Transverse colon (tissue), 4 donors: Measurements from ENCODE around the gene FREM2. TPM values are rescaled to one million over a fixed set of nuclear protein-coding genes. Genes with fewer than 3 reads are reported as not detected.

Experiments used
- DNase-seq: peaks from one replicate; pipeline ENCODE4 v3.0.0-alpha.2; 2019
- H3K27ac ChIP-seq, 4 donors: fragments of 200-600 bp; sonication (generic); 2 replicates each; pipeline ENCODE4 v1.5.1; 2016 to 2018; ENCODE audit warnings: inconsistent platforms in 4 of 4
- H3K27me3 ChIP-seq: fragments of 200-600 bp; sonication (generic); 2 replicates; pipeline ENCODE4 v1.5.1; 2017; ENCODE audit warnings: inconsistent platforms
- H3K36me3 ChIP-seq, 4 donors: fragments of 200-600 bp; sonication (generic); 2 replicates each; pipeline ENCODE4 v1.5.1; 2017 to 2019; ENCODE audit warnings: inconsistent platforms in 4 of 4
- H3K4me1 ChIP-seq, 4 donors: fragments of 200-600 bp; sonication (generic); 2 replicates each; pipeline ENCODE4 v1.5.1; 2017 to 2020; ENCODE audit warnings: inconsistent platforms in 4 of 4
- H3K4me3 ChIP-seq, 4 donors: fragments of 200-600 bp; sonication (generic); 1 replicate in 1 of 4; 2 replicates in 3 of 4; pipeline versions ENCODE4 v1.5.1 to v1.6.1; 2017 to 2019; ENCODE audit warnings: inconsistent platforms in 4 of 4
- H3K9me3 ChIP-seq, 2 donors: fragments of 200-600 bp; sonication (generic); 2 replicates each; pipeline ENCODE4 v1.5.1; 2017 to 2019; ENCODE audit warnings: inconsistent platforms in 2 of 2
- EP300 ChIP-seq: sonication (generic); formaldehyde crosslinking; IDR thresholded peaks from one replicate; pipeline ENCODE4 v1.6.1; 2017; ENCODE audit warnings: antibody characterized with exemption, low read depth
- POLR2A ChIP-seq: fragments of 450-650 bp; IDR thresholded peaks from one replicate; pipeline ENCODE4 v1.6.1; 2016; ENCODE audit warnings: antibody characterized with exemption, mild to moderate bottlenecking, moderate library complexity
- POLR2AphosphoS5 ChIP-seq, 3 donors: sonication (generic); formaldehyde crosslinking; IDR thresholded peaks; one replicate each; pipeline ENCODE4 v1.6.1; 2016; ENCODE audit warnings: antibody characterized with exemption in 3 of 3
- WGBS, 2 donors: methylation state at CpG; one replicate each; pipeline ENCODE4 v1.1.5; 2018; ENCODE audit warnings: low coverage in 1 of 2; 5-methylcytosine and 5-hydroxymethylcytosine counted together
- in situ Hi-C, 4 donors: fragments of 200-750 bp; cut with MboI; loops; one replicate each; pipeline versions ENCODE4 v1.15.0 to v1.15.1; 2017; ENCODE audit warnings: low sequenced_read_pairs in 3 of 4, low pct_ligation_motif_present in 1 of 4, low pct_unique_long_range_greater_than_20kb in 1 of 4
- intact Hi-C: fragments of 100-400 bp; cut with DNase I; formaldehyde crosslinking; loops from one replicate; pipeline ENCODE4 v1.15.1; 2023; ENCODE audit warnings: low total_unique reads
- total RNA-seq, 4 donors: library from RNA; depleted of rRNA; stranded (reverse); fragments of >200 nt; gene quantifications; one replicate each; pipeline ENCODE4 v1.1.0, GENCODE V29; 2016
- TF ChIP-seq, protein P1 (sequence below), 5 experiments: fragments of 200-600 bp in 3 of 5; fragments of 450-650 bp in 2 of 5; sonication (generic) in 3 of 5; IDR thresholded peaks; 1 replicate in 2 of 5; 2 replicates in 3 of 5; pipeline ENCODE4 v1.5.1; 2016 to 2017; ENCODE audit warnings: antibody characterized with exemption in 5 of 5, inconsistent platforms in 3 of 5, mild to moderate bottlenecking in 2 of 5, moderate library complexity in 1 of 5

The FREM2 gene
- total RNA-seq, 4 donors from 2014 or later = 0.40 to 2.2 (median 1.2) TPM

DNA sequence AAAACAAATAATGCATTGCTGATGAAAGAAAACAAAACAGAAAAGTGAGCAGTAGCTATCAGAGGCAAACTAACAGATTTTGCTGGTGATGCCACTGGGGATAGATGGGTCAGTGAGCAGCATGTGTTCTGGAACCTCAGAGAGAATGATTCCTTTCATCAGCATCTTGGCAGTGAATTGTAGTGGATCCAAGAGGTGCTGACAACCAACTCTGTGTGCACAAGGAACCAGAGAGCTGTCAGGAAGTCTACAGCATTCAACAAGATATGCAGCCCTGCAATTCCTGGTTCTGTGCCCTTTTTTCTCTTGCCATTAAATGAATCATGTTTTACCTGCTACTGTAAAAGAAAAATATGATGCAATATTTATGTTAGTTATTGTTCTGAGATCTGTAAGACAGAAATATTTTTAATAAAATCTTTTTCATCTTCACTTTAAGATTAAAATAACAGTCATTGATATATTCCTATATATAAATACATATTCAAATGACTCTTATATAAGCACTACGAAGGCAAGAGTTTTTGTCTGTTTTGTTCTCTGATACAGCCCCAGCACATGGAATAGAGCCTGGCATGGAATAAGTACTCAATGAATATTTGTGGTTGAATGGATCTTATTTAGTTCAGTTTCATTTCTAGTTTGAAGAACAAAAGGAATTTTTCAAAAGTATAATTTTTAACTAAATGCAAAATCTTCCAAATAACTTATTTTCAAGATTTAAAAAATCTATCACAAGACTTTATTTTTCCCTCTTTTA lies 80.8 kb downstream of the FREM2 start:
- WGBS, 2 donors = 47 to 82% methylated on average over 1 of the region's 1 CpG
- Histone ChIP-seq H3K4me3 (no peak overlapping the region), H3K36me3 (no peaks in the 10 kb centered on the region), H3K9me3 (no peaks in the 10 kb centered on the region), H3K27me3 (no peaks in the 10 kb centered on the region), H3K4me1 (no peaks in the 10 kb centered on the region), H3K27ac (no peak overlapping the region)
- intact Hi-C loops = loop anchor here (5.0 kb wide), 1 partner anchor 80 kb away; the partner anchor contains the start of gene FREM2
- in situ Hi-C loops = no loop called here
- TF ChIP-seq, protein P1, sequence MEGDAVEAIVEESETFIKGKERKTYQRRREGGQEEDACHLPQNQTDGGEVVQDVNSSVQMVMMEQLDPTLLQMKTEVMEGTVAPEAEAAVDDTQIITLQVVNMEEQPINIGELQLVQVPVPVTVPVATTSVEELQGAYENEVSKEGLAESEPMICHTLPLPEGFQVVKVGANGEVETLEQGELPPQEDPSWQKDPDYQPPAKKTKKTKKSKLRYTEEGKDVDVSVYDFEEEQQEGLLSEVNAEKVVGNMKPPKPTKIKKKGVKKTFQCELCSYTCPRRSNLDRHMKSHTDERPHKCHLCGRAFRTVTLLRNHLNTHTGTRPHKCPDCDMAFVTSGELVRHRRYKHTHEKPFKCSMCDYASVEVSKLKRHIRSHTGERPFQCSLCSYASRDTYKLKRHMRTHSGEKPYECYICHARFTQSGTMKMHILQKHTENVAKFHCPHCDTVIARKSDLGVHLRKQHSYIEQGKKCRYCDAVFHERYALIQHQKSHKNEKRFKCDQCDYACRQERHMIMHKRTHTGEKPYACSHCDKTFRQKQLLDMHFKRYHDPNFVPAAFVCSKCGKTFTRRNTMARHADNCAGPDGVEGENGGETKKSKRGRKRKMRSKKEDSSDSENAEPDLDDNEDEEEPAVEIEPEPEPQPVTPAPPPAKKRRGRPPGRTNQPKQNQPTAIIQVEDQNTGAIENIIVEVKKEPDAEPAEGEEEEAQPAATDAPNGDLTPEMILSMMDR (IDR thresholded peaks at IDR 0.05) = no peak
- TF ChIP-seq POLR2AphosphoS5 (IDR thresholded peaks at IDR 0.05) (no peak), EP300 (no peak)
- no peak for DNase-seq

DNA sequence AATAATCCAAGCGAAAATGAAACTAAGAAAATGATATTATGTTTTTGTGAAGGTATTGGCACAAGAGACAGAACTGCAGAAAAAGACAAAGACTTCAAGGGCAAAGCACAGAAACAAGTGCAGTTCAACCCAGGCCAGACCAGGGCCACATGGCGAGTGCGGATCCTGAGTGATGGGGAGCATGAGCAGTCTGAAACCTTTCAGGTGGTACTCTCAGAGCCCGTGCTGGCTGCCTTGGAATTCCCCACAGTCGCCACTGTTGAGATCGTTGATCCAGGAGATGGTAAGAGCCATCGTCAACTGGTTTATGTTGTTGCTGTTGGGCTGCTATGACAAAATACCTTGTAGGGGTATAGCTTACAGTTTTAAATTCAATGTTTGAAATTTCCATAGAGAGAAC lies 82.6 kb downstream of the FREM2 start:
- intact Hi-C loops (loop anchor here (5.0 kb wide), 1 partner anchor 82 kb away; the partner anchor contains the start of gene FREM2), in situ Hi-C loops (no loop called here)
- Histone ChIP-seq H3K27ac (no peak overlapping the region), H3K9me3 (no peaks in the 10 kb centered on the region), H3K27me3 (no peaks in the 10 kb centered on the region), H3K36me3 (no peaks in the 10 kb centered on the region), H3K4me3 (no peak overlapping the region), H3K4me1 (no peaks in the 10 kb centered on the region)
- 87 to 90% methylated on average over 4 to 7 of the region's 7 CpGs for WGBS, 2 donors
- TF ChIP-seq, protein P1 (IDR thresholded peaks at IDR 0.05) = no peak
- no peak for TF ChIP-seq EP300
- no peak for TF ChIP-seq POLR2AphosphoS5 (IDR thresholded peaks at IDR 0.05)
- no peak for DNase-seq

DNA sequence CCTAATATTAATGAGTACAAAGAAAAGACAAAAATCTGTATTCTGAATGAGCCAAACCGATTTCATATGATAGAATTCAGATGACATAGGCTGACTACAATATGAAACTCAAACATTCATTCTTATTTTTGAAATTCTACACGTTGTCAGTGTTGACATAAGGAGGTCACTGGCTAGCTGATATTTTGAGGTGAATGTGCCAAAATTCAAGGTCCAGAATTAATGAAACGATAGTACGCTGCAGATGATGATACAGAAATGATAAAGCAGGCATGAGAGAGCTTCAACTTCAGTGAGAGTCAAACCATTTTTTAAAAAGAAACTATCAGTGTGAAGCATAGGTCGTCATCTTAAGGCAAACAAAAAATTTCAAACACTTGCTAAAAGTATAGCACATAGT lies 88.2 kb downstream of the FREM2 start:
- no peak for DNase-seq
- Histone ChIP-seq H3K4me1 (no peaks in the 10 kb centered on the region), H3K27me3 (no peaks in the 10 kb centered on the region), H3K9me3 (no peaks in the 10 kb centered on the region), H3K36me3 (no peaks in the 10 kb centered on the region), H3K4me3 (no peak overlapping the region), H3K27ac (no peak overlapping the region)
- TF ChIP-seq, protein P1 (IDR thresholded peaks at IDR 0.05) = no peak
- no peak for TF ChIP-seq POLR2AphosphoS5 (IDR thresholded peaks at IDR 0.05)
- TF ChIP-seq EP300 = no peak
- TF ChIP-seq POLR2A = no peak
- in situ Hi-C loops = no loop called here
- intact Hi-C loops = no loop called here
- WGBS, 2 donors = 58 to 62% methylated on average over 5 of the region's 5 CpGs

DNA sequence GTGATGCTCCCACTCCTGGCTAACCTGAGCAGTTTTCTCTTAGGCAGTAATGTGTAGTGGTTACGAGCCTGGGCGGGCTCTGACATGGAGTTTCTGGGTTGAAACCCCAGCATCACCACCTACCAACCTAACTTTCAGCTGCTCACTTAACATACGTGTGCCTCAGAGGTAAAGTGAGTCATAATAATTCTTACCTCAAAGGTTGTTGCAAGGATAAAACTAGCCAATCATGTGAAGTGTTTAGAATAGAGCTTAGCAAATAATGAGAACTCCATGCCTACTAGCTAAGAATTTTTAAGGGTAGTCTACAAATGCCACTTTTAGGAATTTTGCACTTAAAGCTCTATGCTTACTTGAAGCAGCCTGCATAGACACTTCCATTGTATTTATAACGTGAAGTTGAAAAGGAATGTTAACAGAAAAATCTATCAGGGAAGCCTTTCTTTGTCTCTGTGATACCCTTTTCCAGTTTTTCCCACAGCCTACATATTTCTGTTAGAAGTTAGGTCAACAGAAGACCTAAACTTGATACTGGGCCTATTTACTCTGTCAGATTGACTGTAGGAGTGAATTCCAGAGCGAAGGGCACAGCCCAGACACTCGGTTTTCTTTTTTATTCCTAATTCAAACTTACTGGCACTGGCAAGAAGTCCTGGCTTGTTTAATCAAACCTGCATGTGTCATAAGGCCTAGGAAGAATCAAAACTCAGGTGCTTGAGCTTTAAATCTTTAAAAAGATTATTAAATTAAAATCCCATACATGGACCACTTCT lies 90.7 kb downstream of the FREM2 start:
- Histone ChIP-seq H3K36me3 (no peaks in the 10 kb centered on the region), H3K27me3 (no peaks in the 10 kb centered on the region), H3K4me3 (no peak overlapping the region), H3K9me3 (no peaks in the 10 kb centered on the region), H3K4me1 (no peaks in the 10 kb centered on the region), H3K27ac (no peak overlapping the region)
- in situ Hi-C loops (no loop called here), intact Hi-C loops (no loop called here)
- no peak for TF ChIP-seq EP300
- no peak for TF ChIP-seq POLR2A
- TF ChIP-seq, protein P1 (IDR thresholded peaks at IDR 0.05) = no peak
- no peak for TF ChIP-seq POLR2AphosphoS5 (IDR thresholded peaks at IDR 0.05)
- DNase-seq = no peak
- WGBS, 2 donors = 80 to 84% methylated on average over 6 of the region's 6 CpGs
